ENCODE data around the gene AGPAT4.

The AGPAT4 gene

GRCh38 chr6:161246725-161247124 is 27.1 kb downstream of the AGPAT4 start:
- no peak for TF ChIP-seq GATA2 (IDR thresholded peaks at IDR 0.05; ENCODE audit: low read depth, low read length)

- no peak for TF ChIP-seq GATA3 (IDR thresholded peaks at IDR 0.05; ENCODE audit: low read depth, low read length)
- no peak for TF ChIP-seq GATA2 (IDR thresholded peaks at IDR 0.05; ENCODE audit: low read depth, low read length)
Measured at GRCh38 chr6:161245363-161245762, 28.5 kb downstream of the AGPAT4 start.

GRCh38 chr6:161244725-161245124 is 29.1 kb downstream of the AGPAT4 start:
- TF ChIP-seq GATA2 (IDR thresholded peaks at IDR 0.05; ENCODE audit: low read depth, low read length): no peak
- TF ChIP-seq GATA3 (IDR thresholded peaks at IDR 0.05; ENCODE audit: low read depth, low read length): no peak

GRCh38 chr6:161242779-161243693 is 30.8 kb downstream of the AGPAT4 start:
- TF ChIP-seq GATA2 (IDR thresholded peaks at IDR 0.05; ENCODE audit: low read depth, low read length) (no peak), GATA3 (IDR thresholded peaks at IDR 0.05; ENCODE audit: low read depth, low read length) (no peak)

- TF ChIP-seq GATA2 (IDR thresholded peaks at IDR 0.05; ENCODE audit: low read depth, low read length): no peak
- no peak for TF ChIP-seq GATA3 (IDR thresholded peaks at IDR 0.05; ENCODE audit: low read depth, low read length)
Measured at GRCh38 chr6:161242113-161242512, 31.7 kb downstream of the AGPAT4 start.

- TF ChIP-seq GATA2 (IDR thresholded peaks at IDR 0.05; ENCODE audit: low read depth, low read length) (no peak), GATA3 (IDR thresholded peaks at IDR 0.05; ENCODE audit: low read depth, low read length) (no peak)
Measured at GRCh38 chr6:161239001-161239400, 34.9 kb downstream of the AGPAT4 start.

GRCh38 chr6:161238500-161238899 is 35.4 kb downstream of the AGPAT4 start:
- TF ChIP-seq GATA3 (IDR thresholded peaks at IDR 0.05; ENCODE audit: low read depth, low read length) (no peak), GATA2 (IDR thresholded peaks at IDR 0.05; ENCODE audit: low read depth, low read length) (no peak)

- TF ChIP-seq GATA2 (IDR thresholded peaks at IDR 0.05; ENCODE audit: low read depth, low read length) (no peak), GATA3 (IDR thresholded peaks at IDR 0.05; ENCODE audit: low read depth, low read length) (no peak)
Measured at GRCh38 chr6:161238081-161238480, 35.8 kb downstream of the AGPAT4 start.

GRCh38 chr6:161237176-161237575 is 36.7 kb downstream of the AGPAT4 start:
- no peak for TF ChIP-seq GATA3 (IDR thresholded peaks at IDR 0.05; ENCODE audit: low read depth, low read length)
- no peak for TF ChIP-seq GATA2 (IDR thresholded peaks at IDR 0.05; ENCODE audit: low read depth, low read length)

- TF ChIP-seq GATA3 (IDR thresholded peaks at IDR 0.05; ENCODE audit: low read depth, low read length) (no peak), GATA2 (IDR thresholded peaks at IDR 0.05; ENCODE audit: low read depth, low read length) (no peak)
Measured at GRCh38 chr6:161235776-161236633, 37.9 kb downstream of the AGPAT4 start.

- TF ChIP-seq GATA2 (IDR thresholded peaks at IDR 0.05; ENCODE audit: low read depth, low read length) (no peak), GATA3 (IDR thresholded peaks at IDR 0.05; ENCODE audit: low read depth, low read length) (no peak)
Measured at GRCh38 chr6:161233986-161234661, 39.7 kb downstream of the AGPAT4 start.

GRCh38 chr6:161232467-161232866 is 41.4 kb downstream of the AGPAT4 start:
- no peak for TF ChIP-seq GATA2 (IDR thresholded peaks at IDR 0.05; ENCODE audit: low read depth, low read length)
- TF ChIP-seq GATA3 (IDR thresholded peaks at IDR 0.05; ENCODE audit: low read depth, low read length): no peak

- TF ChIP-seq GATA2 (IDR thresholded peaks at IDR 0.05; ENCODE audit: low read depth, low read length) (no peak), GATA3 (IDR thresholded peaks at IDR 0.05; ENCODE audit: low read depth, low read length) (no peak)
Measured at GRCh38 chr6:161232010-161232409, 41.9 kb downstream of the AGPAT4 start.

GRCh38 chr6:161230339-161230738 is 43.5 kb downstream of the AGPAT4 start:
- no peak for TF ChIP-seq GATA2 (IDR thresholded peaks at IDR 0.05; ENCODE audit: low read depth, low read length)
- no peak for TF ChIP-seq GATA3 (IDR thresholded peaks at IDR 0.05; ENCODE audit: low read depth, low read length)
